DMS53 treated with DMSO at 0.1 percent for 48 hours (cell line): ENCODE data around the gene ZNF267.
"Not testable (repeated sequence)": the region's sequence is repeated elsewhere in the genome, so short reads cannot be mapped to it uniquely, and the experiment has no call there.

Experiments
- DNase-seq: peaks from one replicate; lab custom pipeline; 2025; ENCODE audit not compliant: unreplicated experiment; lab: John Stamatoyannopoulos, UW

ZNF267 gene

DNA sequence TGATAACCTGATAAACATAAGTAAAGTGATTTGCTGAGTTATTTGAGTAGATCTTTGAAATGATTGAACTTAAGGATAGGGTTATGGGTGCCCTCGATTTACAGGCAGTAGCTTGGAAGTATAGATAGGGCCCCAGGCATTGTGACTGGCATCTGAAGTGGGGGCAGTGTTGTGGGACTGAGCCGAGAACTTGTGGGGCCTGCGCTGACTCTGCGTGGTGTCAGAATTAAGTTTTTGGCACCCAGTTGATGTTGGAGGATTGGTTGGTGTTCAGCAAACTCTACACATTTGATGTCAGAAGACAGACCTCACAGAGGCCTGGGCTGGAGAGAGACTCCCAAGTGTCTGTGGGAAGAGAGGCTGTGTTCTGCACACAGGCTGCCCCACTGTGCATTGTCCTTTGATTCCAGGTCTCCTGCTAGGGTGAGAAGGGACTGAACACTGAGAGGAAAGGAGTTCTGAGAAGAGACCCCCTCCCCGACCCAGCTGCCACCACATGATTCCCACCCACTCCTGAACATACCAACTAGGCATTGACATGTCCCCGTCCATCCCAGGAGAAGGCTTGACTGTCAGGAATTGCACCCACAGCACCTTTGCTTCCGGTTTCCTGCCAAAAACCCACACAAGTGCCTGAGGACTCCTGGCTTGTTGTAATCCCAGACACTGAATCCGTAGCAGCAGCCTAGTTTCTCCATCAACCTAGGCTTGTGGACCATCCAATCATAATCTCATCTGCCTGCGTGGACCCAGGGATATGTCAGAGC is 4.5 kb downstream of the ZNF267 start:
- no peak for DNase-seq

DNA sequence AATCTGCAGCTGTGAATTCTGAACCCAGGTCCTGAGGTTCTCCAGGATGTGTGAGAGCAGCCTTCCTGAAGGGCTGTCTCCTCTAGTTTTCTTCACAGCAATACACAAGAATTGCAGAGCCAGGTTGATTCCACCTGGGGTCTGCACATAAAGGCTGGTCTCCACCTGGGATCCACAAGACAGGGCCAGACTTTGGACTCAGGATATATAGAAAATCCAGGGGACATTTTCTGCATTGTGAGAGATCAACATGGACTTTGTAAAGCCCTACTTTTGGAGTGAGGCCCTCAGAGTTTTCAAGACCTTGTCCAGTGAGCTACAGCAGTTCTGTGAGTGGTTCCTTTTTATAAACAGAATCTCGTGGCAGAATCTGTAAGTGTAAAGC is 6.3 kb downstream of the ZNF267 start:
- no peak for DNase-seq

DNA sequence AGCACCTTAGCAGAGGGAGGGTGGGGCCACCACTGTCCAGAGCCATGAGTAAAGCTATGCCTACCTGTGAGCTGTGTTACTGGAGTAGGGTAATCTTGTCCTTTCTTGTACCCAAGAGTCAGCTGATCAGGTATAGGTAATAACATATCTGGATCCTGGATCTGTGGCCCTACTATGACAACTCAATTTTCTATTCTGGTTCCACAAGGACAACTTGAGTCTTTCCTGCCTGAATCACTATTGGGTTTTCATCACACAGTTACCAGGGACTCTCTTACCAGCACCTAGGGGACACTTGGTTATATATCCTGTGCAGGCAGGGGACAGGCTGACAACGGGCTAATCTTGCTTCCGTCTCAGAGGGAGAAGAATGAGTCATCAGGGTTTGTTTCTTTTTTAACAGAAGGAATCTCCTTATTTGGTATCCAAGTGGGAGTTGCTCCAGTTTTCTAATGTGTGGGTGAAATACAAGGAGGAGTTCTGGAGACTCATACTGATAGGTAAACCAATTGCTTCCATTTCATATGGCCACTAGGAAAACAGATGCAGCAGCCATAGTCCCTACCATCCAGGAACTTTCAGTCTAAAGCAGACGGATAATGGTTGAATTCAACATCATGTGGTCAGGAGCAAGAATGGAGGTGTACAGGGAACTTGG is 6.8 kb downstream of the ZNF267 start:
- no peak for DNase-seq

DNA sequence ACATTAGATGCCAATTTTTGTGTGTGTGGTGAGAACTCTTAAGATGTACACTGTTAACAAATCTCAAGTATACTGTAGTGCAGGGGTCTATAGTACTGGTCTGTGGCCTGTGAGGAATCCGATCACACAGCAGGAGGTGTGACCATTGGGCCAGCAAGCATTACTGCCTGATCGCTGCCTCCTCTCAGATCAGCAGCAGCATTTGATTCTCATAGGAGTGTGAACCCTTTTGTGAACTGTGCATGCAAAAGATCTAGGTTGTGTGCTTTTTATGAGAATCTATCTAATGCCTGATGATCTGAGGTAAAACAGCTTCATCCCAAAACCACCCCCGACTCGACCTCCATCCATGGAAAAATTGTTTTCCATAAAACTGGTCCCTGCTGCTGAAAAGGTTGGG is 12.6 kb downstream of the ZNF267 start:
- no peak for DNase-seq

DNA sequence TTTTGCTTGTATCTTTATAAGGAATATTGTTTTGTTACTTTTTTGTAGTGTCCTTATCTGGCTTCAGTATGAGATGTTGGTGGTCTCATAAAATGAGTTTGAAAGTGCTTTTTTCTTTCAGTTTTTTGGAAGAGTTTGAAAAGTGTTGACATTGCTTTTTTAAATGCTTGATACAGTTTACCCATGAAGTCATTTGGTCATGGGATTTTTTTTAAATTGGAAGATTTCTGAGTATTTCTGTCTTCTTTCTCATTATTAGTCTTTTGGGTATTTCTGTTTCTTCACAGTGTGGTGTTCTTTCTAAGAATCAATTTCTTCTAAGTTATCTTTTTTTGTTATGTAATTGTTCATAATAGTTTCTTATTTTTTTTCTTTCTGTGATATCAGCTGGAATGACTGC is 15.1 kb downstream of the ZNF267 start:
- no peak for DNase-seq

DNA sequence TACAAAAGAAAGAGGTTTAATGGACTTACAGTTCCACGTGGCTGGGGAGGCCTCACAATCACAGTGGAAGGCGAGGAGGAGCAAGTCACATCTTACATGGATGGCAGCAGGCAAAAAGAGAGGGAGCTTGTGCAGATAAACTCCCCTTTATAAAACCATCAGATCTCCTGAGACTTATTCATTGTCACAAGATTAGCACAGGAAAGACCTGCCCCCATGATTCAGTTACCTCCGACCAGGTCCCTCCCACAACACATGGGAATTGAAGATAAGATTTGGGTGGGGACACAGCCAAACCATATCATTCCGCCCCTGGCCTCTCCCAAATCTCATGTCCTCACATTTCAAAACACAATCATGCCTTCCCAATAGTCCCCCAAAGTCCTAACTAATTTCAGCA is 18.5 kb downstream of the ZNF267 start:
- DNase-seq: not testable (repeated sequence)

DNA sequence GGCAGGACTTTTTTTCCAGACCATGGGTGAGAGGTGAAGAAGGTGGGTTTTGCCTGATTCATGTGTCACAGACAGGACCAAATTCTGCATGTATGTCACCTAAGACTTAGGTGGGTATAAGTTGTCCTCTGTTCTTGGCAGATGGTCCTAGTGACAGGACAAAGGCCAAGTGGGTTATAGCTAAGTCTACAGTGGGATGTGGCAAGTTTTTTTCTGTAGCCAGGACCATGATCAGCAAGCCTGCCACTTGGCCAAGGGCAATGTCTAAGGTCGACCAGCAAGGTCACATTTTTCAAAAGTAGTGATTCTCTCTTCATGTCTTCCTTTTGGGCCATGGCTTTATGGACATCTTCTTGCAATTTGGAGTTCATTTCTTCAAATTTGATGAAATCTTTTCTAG is 20.2 kb downstream of the ZNF267 start:
- no peak for DNase-seq

DNA sequence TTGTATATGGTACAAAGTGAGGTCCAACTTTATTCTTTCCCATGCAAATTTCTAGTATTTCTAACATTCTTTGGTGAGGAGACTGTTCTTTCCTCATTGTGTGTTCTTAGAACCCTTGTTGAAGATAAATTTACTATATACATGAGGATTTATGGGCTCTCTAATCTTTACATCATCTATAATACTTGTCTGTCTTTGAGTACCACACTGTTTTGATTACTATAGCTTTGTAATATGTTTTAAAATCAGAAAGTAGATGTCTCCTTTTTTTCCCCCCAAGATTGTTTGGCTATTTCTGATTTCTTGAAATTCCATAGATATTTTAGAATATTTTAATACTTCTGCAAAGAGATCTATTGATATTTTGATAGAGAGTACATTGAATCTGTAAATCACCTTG is 23.7 kb downstream of the ZNF267 start:
- DNase-seq: no peak

DNA sequence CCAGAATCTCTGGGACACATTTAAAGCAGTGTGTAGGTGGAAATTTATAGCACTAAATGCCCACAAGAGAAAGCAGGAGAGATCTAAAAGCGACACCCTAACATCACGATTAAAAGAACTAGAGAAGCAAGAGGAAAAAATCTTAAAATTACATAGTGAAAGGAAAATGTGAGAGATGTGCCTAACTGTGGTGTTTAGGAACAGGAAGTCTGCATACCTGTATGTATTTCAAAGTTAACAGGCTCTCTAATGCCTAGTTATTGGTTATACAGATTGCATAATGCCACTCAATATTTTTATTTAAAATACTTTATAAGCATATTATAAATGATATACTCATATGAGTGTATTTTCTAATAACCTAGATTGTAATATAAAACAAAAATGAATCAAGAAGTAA is 25.9 kb downstream of the ZNF267 start:
- no peak for DNase-seq

DNA sequence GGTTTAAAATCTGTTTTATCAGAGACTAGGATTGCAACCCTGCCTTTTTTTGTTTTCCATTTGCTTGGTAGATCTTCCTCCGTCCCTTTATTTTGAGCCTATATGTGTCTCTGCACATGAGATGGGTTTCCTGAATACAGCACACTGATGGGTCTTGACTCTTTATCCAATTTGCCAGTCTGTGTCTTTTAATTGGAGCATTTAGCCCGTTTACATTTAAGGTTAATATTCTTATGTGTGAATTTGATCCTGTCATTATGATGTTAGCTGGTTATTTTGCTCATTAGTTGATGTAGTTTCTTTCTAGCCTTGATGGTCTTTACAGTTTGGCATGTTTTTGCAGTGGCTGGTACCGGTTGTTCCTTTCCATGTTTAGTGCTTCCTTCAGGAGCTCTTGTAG is 31.0 kb downstream of the ZNF267 start:
- DNase-seq: not testable (repeated sequence)

DNA sequence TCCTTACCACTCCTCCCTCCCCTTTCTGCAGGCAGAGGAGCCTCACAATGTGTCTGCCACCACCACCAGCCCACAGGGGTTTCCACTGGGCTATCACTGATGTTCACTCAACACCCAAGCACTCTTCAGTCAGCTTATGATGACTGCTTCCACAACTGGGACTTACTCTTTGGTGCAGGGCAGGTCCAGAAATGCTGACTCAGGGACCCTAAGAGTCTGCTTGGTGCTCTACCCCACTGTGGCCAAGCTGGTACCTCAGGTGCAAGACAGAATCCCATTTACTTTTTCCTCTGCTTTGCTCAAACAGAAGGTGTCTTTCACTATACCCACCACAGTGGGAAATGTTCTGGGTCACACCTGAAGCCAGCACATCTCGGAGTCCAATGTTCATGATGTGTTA is 40.1 kb downstream of the ZNF267 start:
- DNase-seq: no peak

DNA sequence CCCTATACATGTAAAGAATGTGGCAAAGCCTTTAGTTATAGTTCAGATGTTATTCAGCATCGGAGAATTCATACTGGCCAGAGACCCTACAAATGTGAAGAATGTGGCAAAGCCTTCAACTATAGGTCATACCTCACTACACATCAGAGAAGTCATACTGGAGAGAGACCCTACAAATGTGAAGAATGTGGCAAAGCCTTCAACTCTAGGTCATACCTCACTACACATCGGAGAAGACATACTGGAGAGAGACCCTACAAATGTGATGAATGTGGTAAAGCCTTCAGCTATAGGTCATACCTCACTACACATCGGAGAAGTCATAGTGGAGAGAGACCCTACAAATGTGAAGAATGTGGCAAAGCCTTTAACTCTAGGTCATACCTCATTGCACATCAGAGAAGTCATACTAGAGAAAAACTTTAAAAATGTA is 42.5 kb downstream of the ZNF267 start:
- DNase-seq: no peak

DNA sequence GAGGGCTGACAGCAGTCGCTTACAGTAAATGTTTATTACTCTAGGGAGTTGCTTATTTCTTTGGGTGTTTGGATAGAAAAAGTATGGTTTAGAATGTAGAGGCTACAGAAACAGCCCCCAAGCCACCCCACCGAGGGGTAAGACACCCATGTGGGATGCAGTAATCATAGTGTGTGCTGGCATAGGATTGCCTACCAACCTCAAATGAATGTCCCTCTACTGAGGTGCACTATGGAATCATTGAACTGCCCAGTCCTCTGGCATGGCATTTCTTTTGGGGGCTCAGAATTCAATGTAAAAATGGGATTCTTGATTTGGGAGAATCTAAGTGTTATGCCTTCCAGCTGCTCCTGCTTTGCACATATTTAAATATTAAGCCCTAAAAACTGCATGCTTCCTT is 46.8 kb downstream of the ZNF267 start:
- DNase-seq: no peak

DNA sequence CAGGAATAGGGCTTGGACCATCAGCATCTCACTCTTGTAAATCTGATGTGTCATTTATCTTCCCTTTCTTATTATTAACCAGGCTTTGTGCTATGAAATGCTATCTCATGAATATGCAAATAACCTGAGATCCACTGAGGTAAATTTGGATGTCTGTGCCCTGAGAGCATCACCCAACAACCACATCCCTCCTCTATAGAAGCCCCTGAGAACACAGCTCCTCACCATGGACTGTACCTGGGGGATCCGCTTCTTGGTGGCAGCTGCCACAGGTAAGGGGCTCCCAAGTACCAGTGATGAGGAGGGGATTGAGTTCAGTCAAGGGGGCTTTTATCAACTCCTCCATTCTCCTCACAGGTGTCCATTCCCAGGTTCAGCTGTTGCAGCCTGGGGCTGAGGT is 78.2 kb downstream of the ZNF267 start:
- DNase-seq: not testable (repeated sequence)

DNA sequence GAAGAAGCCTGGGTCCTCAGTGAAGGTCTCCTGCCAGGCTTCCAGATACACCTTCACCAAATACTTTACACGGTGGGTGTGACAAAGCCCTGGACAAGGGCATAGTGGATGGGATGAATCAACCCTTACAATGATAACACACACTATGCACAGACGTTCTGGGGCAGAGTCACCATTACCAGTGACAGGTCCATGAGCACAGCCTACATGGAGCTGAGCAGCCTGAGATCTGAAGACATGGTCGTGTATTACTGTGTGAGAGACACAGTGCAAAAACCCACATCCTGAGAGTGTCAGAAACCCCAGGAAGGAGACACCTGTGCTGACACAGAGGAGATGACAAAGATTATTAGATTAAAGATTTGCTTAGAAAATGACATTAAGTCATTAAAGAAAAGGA is 78.6 kb downstream of the ZNF267 start:
- not testable (repeated sequence) for DNase-seq

DNA sequence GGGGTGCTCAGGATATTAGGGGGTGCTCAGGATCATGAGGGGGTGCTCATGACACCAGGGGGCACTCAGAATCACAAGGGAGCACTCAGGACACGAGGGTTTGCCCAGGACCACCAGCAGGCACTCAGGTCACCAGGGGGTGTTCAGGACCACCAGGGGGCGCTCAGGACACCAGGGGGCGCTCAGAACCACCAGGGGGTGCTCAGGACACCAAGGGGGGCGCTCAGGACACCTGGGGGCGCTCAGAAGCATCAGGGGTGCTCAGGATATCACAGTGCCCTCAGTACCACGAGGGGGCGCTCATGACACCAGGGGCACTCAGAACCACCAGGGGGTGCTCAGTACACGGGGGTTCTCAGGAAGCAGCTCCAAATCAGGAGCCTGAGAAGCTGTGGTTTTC is 82.6 kb downstream of the ZNF267 start:
- DNase-seq: not testable (repeated sequence)

DNA sequence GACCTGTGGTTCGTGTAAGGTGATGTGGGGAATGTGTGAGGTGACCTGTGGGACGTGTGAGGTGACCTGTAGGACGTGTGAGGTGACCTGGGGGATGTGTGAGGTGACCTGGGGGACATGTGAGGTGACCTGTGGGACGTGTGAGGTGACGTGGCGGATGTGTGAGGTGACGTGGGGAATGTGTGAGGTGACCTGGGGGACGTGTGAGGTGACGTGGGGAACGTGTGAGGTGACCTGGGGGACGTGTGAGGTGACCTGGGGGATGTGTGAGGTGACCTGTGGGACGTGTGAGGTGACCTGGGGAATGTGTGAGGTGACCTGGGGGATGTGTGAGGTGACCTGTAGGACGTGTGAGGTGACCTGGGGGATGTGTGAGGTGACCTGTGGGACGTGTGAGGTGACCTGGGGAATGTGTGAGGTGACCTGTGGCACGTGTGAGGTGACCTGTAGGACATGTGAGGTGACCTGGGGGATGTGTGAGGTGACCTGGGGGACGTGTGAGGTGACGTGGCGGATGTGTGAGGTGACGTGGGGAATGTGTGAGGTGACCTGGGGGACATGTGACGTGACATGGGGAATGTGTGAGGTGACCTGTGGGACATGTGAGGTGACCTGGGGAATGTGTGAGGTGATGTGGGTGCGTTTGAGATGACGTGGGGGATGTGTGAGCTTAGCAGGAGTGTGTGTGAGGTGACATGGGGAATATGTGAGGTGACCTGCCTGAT is 86.7 kb downstream of the ZNF267 start:
- DNase-seq: not testable (repeated sequence)
